Inflammatory macrophage treated with lipopolysaccharide for 4 hours (primary cell): ENCODE results near the gene PLCB4.
A peak's percentile ranks its signal among the peaks of the same experiment; 100 is the strongest.

Experiments used
- DNase-seq: peaks from one replicate; pipeline ENCODE4 v3.0.0-alpha.2; 2020

The PLCB4 gene

DNA sequence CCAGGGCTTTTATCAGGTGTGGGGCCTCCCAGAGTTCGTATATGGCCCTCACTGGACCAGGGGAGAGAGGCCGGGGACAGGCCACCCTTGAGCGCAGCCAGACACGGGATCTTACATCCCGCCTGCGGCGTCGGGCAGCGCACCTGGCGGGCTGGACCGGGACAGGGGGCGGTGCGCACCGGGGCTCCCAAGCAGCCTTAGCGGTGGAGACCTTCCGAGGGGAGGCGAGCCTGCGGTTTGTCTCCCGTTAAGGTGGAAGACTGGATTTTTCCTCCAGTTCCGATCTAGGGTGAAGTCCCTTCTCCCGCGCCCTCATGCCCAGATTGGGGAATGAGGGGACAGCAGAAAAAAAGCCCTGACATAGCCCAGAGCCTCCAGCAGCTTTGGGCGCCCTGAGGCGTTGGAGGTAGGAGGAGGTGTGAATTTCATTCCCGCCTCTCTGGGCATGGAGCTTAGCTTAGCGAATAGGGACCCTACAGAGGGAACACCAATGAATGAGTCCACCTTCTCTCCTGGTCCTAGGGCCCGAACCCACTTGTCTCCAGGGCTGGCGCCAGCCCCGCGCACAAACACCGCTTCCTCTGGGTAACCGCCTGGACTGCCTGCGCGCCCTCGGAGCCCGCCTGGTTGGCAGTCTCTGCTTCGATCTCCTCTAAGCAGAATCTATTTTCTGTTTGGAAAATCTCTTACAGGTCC, 438.8 kb downstream of the PLCB4 start:
- DNase-seq: no peak

DNA sequence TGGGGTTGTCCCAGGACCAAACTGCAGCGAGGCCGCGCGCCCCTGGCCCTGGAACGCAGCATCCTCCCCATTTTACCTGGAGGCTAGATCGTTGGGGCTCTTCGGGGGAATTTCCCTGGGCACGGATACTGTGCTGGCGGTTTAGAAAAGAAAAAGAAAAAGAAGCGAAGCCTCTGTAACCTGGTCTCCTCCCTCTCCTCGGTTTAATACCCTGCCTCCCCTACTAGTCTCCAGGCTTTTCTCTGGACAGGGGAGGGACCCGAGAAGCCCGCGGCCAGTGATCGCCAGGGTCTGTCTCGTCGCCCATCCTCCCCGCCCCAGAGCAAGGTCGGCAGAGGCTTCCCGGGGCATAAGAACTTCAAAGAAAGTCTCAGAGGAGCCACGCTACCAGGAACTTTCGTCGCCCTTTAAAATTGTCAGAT, 439.4 kb downstream of the PLCB4 start:
- DNase-seq: no peak

DNA sequence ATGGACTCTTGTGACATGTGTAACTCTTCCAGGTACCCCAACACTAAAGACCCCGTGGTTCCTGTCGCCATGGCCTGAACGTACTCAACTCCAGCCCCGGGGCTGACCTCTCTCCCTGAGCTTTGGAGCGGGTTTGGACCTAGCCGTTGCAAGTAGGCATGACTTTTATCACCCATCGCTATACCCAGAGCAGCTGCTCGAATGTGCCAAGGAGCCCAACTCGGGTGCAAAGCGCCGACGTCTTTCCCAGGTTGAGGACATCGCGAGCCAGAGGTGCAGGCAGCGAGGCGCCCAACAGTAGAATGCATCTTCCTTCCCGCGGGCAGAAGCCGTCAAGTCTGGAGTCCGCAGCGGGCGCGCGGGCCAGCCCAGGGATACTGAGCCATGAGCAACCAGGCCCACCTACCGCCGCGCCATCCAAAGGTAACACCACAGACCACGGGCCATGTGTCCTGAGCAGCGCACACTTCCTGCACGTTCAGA, 439.9 kb downstream of the PLCB4 start:
- DNase-seq: no peak

DNA sequence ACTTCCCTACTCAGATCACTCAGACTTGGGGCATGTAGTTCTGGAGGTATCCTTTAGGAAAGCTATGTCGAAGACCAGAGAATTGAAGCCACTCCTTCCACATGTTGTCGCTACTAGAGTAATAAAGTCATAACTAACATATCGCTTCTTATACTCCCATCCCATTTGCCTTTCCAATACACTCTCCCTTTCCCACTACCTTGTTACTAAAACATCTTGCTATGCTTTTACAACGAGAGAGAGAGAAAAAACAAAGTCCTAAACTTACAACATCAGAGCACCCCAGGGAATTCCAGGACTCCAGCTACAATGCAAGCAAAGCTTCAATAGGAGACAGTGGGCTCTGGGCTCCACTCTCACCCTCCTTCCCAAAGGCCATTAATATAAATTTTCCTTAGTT, 440.4 kb downstream of the PLCB4 start:
- no peak for DNase-seq

DNA sequence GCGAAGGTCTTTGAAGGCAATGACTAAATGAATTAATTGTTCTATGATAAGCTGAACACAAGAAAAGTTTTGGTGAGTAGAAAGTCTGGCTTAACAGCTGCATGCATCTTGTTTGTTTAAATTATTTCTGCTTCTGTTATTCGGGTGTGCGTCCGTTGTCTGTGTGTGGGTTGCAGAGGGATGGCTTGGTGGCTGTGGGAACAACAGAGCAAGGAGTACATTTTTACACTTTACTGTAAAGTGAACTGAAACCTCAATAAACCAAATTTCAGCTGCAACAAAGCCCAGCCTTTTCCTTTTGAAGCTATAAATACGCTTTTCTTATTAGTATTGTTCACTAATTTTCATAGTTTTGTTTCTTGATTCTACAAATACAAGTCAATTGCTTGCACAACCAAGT, 442.0 kb downstream of the PLCB4 start:
- no peak for DNase-seq

DNA sequence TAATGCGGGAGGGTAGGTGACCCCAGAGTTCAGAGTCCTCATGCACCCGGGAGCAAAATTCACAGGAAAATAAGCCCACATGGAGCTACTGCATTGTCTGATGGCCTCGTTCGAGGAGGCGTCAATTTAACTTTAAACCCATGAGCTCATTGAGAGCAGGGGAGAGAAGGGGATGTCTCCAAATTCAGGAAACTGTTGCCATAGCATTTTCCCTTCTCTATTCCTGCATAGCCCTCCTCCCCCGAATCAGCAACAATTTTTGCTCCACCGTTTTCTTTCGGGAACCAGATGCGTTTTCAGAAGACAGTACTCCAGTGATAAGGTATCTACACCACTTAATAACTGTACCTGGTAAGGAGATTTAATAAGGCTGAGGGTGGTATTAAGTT, 445.2 kb downstream of the PLCB4 start:
- peak; percentile 10 for DNase-seq

DNA sequence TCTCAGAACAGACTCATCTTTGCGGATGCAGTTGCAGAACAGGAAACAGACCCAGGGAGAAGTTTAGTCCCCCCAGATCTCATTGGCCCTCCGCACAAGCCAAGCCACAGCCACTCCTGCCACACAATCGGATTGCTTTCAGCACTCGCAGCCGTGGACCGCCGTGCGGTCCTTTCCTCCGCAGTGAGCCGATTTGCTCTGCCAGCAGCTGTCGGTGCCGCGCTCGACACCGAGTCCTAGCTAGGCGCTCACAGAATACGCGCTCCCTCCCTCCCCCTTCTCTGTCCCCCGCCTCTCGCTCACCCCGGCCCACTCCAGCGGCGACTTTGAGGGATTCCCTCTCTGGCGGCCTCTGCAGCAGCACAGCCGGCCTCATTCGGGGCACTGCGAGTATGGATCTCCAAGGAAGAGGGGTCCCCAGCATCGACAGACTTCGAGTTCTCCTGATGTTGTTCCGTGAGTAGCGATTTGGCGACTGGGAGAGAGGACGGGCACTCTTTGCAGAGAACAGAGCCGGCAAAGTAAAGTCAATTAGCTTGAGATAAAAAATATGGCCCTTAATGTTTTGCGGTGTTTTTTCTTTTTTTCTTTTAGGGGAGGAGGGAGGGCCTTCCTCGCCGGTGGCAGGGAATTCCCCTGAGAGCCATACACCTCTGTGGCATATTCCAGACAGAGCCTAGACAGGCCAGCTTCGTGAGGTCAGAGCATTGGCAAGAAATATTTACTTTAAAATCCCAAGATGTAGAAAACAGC, 445.8 kb downstream of the PLCB4 start, which contains the start of gene LAMP5:
TSS of gene LAMP5 (plus strand) at position 130 of the 753 bp plus-strand sequence. CDS start at position 393, 263 bp downstream.
- DNase-seq: peak; percentile 19

DNA sequence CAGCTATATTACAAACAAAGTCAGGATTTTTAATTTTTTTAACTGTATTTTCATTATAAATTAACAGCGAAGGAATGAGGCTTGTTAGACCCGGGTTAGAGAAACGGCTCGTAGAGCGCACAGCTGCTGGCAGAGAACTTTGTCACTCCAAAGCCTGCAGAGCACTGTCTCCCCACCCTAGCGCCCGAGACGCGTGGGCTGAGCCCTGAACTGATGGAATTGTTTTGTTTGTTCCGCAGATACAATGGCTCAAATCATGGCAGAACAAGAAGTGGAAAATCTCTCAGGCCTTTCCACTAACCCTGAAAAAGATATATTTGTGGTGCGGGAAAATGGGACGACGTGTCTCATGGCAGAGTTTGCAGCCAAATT, 446.3 kb downstream of the PLCB4 start:
- DNase-seq: peak; percentile 30

DNA sequence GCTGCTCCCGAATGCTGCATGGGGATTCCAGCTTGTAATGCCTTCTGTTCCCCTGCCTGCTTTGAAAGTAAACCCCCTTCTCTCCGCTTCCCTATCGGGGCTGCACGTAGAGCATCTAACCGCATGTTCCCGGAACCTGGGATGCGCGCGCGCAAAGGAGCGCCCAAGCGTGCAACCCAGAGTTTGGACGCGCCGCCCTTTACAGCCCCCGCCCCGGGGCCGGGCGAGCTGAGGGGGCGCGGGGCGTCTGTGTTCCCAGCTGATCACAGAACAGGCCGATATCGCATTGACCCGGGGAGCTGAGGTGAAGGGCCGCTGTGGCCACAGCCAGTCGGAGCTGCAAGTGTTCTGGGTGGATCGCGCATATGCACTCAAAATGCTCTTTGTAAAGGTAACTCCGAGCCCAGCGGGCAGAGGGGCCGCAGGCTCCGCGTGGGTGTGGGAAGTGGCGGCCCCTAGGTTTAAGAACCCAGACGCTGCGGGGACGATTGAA, 446.9 kb downstream of the PLCB4 start:
- peak; percentile 13 for DNase-seq

DNA sequence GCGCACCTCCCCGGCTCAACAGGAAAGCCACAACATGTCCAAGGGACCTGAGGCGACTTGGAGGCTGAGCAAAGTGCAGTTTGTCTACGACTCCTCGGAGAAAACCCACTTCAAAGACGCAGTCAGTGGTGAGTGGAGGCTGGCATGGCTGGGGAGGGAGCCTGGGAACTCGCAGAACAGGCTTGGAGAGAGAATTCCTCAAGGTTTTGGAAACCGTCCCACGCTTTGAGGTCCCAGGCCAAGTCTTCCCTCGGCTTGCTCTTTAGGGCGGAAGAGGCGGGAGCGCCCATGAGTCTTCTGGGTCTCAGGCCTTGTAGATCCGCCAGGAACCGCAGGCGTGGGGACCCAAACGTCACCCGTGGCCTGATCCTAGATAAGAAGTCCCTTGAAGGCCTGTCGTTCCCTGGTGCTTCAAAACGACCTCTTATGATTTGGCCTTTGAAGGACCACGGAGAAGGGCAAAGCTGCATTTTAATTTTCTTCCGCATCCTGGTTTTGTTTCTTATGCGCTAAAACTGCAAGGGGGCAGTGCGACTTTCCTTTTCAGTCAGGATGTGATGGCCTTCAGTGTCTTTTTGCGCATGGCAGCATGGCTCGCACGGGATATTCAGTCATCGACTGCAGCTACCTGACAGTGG, 447.5 kb downstream of the PLCB4 start:
- peak; percentile 16 for DNase-seq

DNA sequence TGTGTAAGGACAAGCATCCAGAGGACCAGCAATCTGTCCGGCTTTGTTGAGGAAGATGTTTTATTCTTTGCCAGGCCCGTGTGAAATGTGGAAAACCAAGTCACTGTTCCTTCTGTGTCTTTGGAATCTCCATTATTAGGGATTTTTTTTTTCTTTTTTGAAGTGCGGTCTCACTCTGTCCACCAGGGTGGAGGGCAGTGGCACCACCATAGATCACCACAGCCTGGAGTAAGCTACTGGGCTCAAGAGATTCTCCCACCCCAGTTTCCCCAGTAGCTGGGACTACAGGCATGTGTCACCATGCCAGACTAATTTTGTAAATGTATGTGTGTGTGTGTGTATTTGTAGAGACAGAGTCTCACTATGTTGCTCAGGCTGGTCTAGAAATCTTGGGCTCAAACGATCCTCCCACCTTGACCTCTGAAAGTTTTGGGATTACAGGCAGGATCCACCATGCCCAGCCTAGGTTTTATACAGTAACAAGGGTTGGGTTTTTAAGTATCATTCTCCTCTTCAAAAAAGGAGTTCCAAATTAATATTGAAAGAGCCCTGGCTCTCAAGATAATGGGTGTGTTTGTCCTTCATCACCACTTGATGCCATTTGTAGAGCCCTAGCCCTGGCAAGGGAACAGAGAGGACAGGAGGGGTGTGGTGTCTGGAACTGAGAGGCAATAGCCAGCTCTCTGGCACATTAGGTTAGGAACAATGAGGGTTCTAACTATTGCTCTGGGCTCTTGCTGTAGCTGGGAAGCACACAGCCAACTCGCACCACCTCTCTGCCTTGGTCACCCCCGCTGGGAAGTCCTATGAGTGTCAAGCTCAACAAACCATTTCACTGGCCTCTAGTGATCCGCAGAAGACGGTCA, 448.6 kb downstream of the PLCB4 start:
- no peak for DNase-seq

DNA sequence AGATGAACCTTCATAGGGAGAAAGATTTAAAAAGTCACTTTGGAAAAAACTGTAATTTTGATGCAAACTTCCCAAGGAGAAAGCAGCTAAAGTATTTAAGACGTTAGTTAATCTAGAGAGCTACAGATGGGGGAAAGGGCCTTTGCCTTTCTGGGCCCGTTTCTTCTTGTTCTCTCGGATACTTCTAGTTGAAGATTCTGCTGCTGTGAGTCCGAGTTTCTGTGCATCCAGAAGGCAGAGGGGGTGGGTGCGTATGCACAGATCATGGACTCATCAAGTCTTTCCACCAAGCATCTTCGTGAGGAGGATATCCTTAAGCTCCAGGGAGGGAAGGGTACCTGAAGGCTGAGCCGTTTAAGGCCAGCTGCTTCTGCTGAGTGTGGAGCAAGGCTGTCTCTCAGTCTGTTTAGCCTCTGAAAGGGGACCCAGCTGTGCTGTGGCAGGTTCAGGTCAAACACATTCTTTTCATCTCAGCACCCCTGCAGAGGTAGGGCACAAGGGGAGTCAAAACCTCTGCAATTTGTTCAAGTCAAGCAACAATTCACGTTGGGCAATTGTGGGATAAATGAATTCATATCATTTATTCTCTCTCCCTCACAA, 449.8 kb downstream of the PLCB4 start:
- no peak for DNase-seq

DNA sequence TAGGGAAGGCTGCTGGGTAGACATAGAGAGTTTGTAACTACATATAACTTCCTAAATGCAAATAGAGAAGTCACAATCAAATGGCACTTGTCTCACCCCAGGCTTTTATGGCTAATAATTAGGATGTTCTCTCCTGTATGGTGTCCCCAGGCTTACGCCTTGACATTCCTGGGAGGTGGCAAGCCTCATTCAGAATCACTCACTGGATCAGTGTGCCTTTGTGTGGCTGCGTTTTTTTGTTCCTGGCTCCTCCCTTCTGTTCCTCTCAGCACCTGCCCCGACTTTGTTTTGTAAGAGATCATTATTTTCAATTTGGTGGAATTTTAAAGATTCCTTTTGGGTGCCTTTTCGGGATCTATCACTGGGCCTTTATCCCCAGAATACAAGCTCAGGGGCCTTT, 451.2 kb downstream of the PLCB4 start:
- no peak for DNase-seq

DNA sequence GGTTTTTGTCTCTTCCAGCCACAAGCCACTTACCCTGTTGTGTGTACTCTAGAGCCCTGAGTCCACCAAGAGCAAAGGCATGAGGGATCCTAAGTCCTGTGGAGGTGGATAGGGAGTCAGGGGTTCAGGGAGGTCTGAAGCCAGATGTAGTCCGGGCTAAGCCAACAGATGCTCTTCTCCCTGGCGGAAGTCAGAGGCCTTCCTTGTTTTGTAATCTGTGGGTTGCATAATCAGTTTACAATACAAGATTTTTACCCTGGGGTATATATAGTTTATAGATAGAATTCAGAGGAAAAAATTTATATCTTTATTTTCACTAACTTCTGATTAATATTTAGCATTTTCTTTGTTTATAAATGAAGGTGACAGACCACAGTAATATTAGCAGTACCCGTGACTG, 454.7 kb downstream of the PLCB4 start:
- peak; percentile 58 for DNase-seq
